GM12874 (cell line): ENCODE data around the gene TRIM4.

ENCODE experiments used
- CTCF ChIP-seq: IDR thresholded peaks from 2 replicates; pipeline ENCODE4 v1.5.1; 2011; ENCODE audit warnings: low read depth, mild to moderate bottlenecking, control low read depth, low read length, moderate library complexity; ENCODE audit not compliant: insufficient read depth

The TRIM4 gene

GRCh38 chr7:99927536-99927935, 8.2 kb upstream of the TRIM4 start:
- TF ChIP-seq CTCF = no peak

DNA sequence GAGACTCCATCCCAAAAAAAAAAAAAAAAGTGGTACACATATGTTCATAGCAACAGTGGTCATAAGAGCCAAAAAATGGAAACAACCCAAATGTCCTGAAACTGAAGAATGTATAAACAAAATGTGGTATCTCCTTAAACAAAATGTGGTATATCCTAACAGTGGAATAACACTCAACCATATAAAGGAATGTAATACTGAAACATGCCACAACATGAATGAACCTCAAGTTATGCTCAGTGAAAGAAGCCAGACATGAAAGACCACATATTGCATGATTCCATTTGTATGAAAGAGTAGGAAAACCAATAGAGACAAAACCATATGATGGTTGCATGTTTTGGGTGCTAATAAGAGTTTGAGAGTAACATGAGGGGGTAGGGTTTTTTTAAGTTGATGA, 7.0 kb upstream of the TRIM4 start:
- TF ChIP-seq CTCF = no peak

- TF ChIP-seq CTCF = no peak
Measured at GRCh38 chr7:99923200-99923599, 3.9 kb upstream of the TRIM4 start.

- TF ChIP-seq CTCF = no peak
Measured at GRCh38 chr7:99920149-99920548, 819 bp upstream of the TRIM4 start.

DNA sequence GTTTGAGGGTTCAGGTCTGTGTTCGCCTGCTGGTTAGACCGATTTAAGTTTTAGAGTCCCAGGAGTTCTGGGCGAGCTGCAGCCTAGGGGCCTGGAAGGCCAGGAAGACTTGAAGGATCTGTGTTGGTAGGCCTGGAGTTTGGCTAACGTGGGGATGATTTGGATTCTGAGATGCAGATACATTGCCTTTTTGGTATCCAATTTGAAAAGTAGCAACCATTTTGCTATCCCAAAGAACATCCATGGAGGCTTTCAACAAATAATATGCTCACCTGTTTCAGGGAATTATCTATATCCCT, 433 bp upstream of the TRIM4 start:
- no peak for TF ChIP-seq CTCF

GRCh38 chr7:99910976-99911375, 8.4 kb downstream of the TRIM4 start:
- no peak for TF ChIP-seq CTCF

DNA sequence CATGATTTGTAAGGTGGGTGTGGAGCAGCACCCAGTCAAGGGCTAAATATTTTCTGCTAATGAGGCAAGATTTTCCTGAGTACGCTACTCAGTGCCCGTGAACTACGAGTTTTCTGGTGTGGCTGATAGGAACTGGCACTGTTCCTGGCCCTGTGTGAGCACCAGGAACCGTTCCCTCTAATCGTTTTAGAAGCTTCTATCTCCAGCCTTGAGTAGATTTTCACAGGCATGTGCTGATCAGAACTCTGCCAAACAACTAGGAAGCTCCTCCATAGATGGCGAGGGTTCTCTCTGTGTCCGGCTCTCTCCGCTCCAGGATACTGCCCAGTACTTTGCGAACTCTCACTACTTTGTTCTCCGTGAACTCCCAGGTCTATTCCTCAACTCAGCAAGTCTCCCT, 17.7 kb downstream of the TRIM4 start:
- no peak for TF ChIP-seq CTCF
